Pancreas (tissue), 10 donors: Measurements from ENCODE around the gene ATP9A. TPM values are rescaled to one million over a fixed set of nuclear protein-coding genes. Genes with fewer than 3 reads are reported as not detected.
"Not testable (repeated sequence)": the region's sequence is repeated elsewhere in the genome, so short reads cannot be mapped to it uniquely, and the experiment has no call there.

Source experiments
- ATAC-seq, 4 donors: fragments of 200-7000 bp; cut with Tn5 transposase; one replicate each; pipeline versions ENCODE4 v1.8.0 to v1.9.1; 2020; ENCODE audit warnings: mild to moderate bottlenecking in 4 of 4, moderate library complexity in 4 of 4
- DNase-seq, 6 donors: peaks; one replicate each; pipeline ENCODE4 v3.0.0-alpha.2; 2020
- FAIRE-seq: peaks from 2 replicates; lab custom pipeline; 2012; peaks lifted over from hg19 to GRCh38; lab: Jason Lieb, UNC
- H3K27ac ChIP-seq, 4 donors: fragments of 200-600 bp; sonication (generic); 1 replicate in 3 of 4; 2 replicates in 1 of 4; pipeline versions ENCODE4 v1.5.0 to v1.8.0; 2020
- H3K27me3 ChIP-seq, 4 donors: fragments of 200-600 bp; one replicate each; pipeline ENCODE4 v1.8.0; 2021
- H3K36me3 ChIP-seq, 3 donors: fragments of 200-600 bp; sonication (generic) in 1 of 3; one replicate each; pipeline versions ENCODE4 v1.5.0 to v1.8.0; 2020 to 2021
- H3K4me1 ChIP-seq, 3 donors: fragments of 200-600 bp; one replicate each; pipeline ENCODE4 v1.8.0; 2021
- H3K4me3 ChIP-seq, 4 donors: fragments of 200-600 bp; sonication (generic) in 2 of 4; one replicate each; pipeline versions ENCODE4 v1.5.0 to v1.8.0; 2020 to 2021
- H3K9me3 ChIP-seq, 4 donors: fragments of 200-600 bp; one replicate each; pipeline ENCODE4 v1.8.0; 2021
- WGBS, 2 donors: extraction: QIAGEN DNeasy Blood & Tissue Kit; methylation state at CpG; one replicate each; pipeline ENCODE4 v1.1.7; 2013; 5-methylcytosine and 5-hydroxymethylcytosine counted together
- intact Hi-C, 3 donors: fragments of 100-400 bp; cut with DNase I; formaldehyde crosslinking; loops; one replicate each; pipeline versions ENCODE4 v1.11.1 to v1.14.2; 2022
- polyA plus RNA-seq, 2 donors: library from polyadenylated mRNA; stranded (reverse); fragments of 200-250 nt; gene quantifications; one replicate each; pipeline ENCODE4 v1.2.3, GENCODE V29; 2013
- total RNA-seq, 6 donors: library from RNA; stranded (reverse); fragmentation: NEBNext Ultra II Directional in 4 of 6; extraction: Animal tissue kit (Norgen Biotek cat#: 25700) in 4 of 6; gene quantifications; one replicate each; pipeline versions ENCODE4 v1.2.1 to v1.2.4, GENCODE V29; 2021 to 2023
- TF ChIP-seq, protein P1 (sequence below), 4 donors: fragments of 200-600 bp; sonication (generic) in 3 of 4; IDR thresholded peaks; one replicate each; pipeline versions ENCODE4 v1.5.0 to v1.8.0; 2021; ENCODE audit warnings: antibody characterized with exemption in 4 of 4
- donor health status: healthy with polysubstance abuse.
- donor health status: DM: no; HTN: no; CAD: no; lungs with moderate emphysema.
- donor health status: DM: no; HTN: no; CAD: no.
- donor health status: control.
- donor health status: control.
- donor health status: Bipolar disorder and iron deficiency.
- donor health status: DM: yes; HTN: yes; CAD: no.
- donor health status: DM: no; HTN: no; CAD: no.
- donor health status: DM: no; HTN: no; CAD: no.
- donor health status: DM: yes; HTN: yes; CAD: no.

The ATP9A gene
- total and polyA plus RNA-seq, 8 donors, result 5.8 to 41.0 (median 20.0) TPM

- intact Hi-C loops, result no loop called here
- FAIRE-seq, result no peak
Observed at GRCh38 chr20:51647674-51648570, 120.3 kb downstream of the ATP9A start.

GRCh38 chr20:51643810-51644209, 124.4 kb downstream of the ATP9A start:
- H3K9me3 ChIP-seq, H3K27me3 ChIP-seq, H3K4me1 ChIP-seq, DNase-seq, H3K4me3 ChIP-seq, intact Hi-C loops, FAIRE-seq, ATAC-seq, H3K27ac ChIP-seq, H3K36me3 ChIP-seq: not testable (repeated sequence)
- 96 to 97% methylated on average over 8 of the region's 8 CpGs for WGBS, 2 donors

More at GRCh38 chr20:51647674-51648570, 120.3 kb downstream of the ATP9A start:
- no peaks in the 10 kb centered on the region for H3K4me1 ChIP-seq
- ATAC-seq (no peak), DNase-seq (no peak)
- H3K9me3 ChIP-seq, result no peaks in the 10 kb centered on the region
- H3K27ac ChIP-seq, result no peak overlapping the region
- no peaks in the 10 kb centered on the region for H3K27me3 ChIP-seq
- no peaks in the 10 kb centered on the region for H3K36me3 ChIP-seq
- WGBS, 2 donors, result 81 to 88% methylated on average over 17 of the region's 17 CpGs
- TF ChIP-seq, protein P1, sequence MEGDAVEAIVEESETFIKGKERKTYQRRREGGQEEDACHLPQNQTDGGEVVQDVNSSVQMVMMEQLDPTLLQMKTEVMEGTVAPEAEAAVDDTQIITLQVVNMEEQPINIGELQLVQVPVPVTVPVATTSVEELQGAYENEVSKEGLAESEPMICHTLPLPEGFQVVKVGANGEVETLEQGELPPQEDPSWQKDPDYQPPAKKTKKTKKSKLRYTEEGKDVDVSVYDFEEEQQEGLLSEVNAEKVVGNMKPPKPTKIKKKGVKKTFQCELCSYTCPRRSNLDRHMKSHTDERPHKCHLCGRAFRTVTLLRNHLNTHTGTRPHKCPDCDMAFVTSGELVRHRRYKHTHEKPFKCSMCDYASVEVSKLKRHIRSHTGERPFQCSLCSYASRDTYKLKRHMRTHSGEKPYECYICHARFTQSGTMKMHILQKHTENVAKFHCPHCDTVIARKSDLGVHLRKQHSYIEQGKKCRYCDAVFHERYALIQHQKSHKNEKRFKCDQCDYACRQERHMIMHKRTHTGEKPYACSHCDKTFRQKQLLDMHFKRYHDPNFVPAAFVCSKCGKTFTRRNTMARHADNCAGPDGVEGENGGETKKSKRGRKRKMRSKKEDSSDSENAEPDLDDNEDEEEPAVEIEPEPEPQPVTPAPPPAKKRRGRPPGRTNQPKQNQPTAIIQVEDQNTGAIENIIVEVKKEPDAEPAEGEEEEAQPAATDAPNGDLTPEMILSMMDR (IDR thresholded peaks at IDR 0.05), result no peak
- H3K4me3 ChIP-seq, result no peak overlapping the region

DNA sequence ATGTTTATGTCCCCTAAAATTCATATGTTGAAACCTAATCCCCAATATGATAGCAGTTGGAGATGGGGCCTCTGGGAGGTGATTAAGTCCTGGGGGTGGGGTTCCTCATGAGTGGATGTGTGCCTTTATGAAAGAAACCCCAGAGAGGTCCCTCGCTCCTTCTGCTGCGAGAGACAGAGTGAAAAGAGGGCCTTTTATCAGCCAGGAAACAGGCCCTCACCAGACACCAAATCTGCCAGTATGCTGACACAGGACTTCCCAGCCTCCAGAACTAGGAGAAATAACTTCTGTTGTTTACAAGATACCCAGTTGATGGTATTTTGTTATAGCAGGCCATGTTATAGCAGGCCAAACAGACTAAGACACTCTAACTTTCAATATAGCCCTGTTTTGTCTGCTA, 124.8 kb downstream of the ATP9A start:
- Histone ChIP-seq H3K4me1 (no peaks in the 10 kb centered on the region), H3K9me3 (no peaks in the 10 kb centered on the region), H3K36me3 (peaks cover 0 to 5% (median 0%) of the 10 kb centered on the region in 3 donors), H3K27me3 (no peaks in the 10 kb centered on the region), H3K4me3 (no peak overlapping the region), H3K27ac (no peak overlapping the region)
- intact Hi-C loops, result no loop called here
- TF ChIP-seq, protein P1 (IDR thresholded peaks at IDR 0.05), result no peak
- DNase-seq (no peak), FAIRE-seq (no peak), ATAC-seq (no peak)
- 74 to 100% methylated on average over 2 of the region's 2 CpGs for WGBS, 2 donors

DNA sequence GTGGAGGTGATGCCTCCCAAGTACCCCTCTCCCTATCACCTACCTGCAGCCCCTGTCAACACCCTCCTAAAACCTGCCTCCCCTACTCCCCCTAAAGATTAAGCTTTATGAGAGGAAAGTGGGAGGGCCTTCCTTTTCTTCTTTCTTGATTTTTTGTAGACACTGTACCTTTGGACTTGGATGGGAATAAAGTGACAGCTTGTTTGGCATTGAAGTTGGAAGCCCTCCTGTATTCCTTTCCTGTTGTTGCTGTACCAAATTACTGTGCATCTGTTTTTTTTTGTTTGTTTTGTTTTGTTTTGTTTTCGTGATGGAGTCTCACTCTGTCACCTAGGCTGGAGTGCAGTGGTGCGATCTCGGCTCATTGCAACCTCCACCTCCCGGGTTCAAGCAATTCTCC, 126.3 kb downstream of the ATP9A start:
- Histone ChIP-seq H3K27me3 (no peaks in the 10 kb centered on the region), H3K9me3 (no peaks in the 10 kb centered on the region), H3K4me1 (no peaks in the 10 kb centered on the region), H3K36me3 (peaks cover 0 to 5% (median 0%) of the 10 kb centered on the region in 3 donors), H3K4me3 (no peak overlapping the region), H3K27ac (no peak overlapping the region)
- no peak for DNase-seq
- no peak for ATAC-seq
- 91 to 96% methylated on average over 4 of the region's 4 CpGs for WGBS, 2 donors
- TF ChIP-seq, protein P1 (IDR thresholded peaks at IDR 0.05), result no peak
- intact Hi-C loops, result no loop called here
- no peak for FAIRE-seq

- WGBS, 2 donors, result 78 to 84% methylated on average over 3 of the region's 3 CpGs
- no peak for ATAC-seq
Observed at GRCh38 chr20:51640743-51641142, 127.4 kb downstream of the ATP9A start.

More at GRCh38 chr20:51640743-51641142, 127.4 kb downstream of the ATP9A start:
- Histone ChIP-seq H3K4me3 (no peak overlapping the region), H3K4me1 (no peaks in the 10 kb centered on the region), H3K36me3 (peaks cover 0 to 5% (median 0%) of the 10 kb centered on the region in 3 donors), H3K9me3 (no peaks in the 10 kb centered on the region), H3K27ac (no peak overlapping the region), H3K27me3 (no peaks in the 10 kb centered on the region)
- FAIRE-seq (no peak), DNase-seq (no peak)
- TF ChIP-seq, protein P1 (IDR thresholded peaks at IDR 0.05), result no peak
- intact Hi-C loops, result no loop called here
